Purkinje cell (primary cell): ENCODE results near the gene TLR3. TPM values are rescaled to one million over a fixed set of nuclear protein-coding genes. Genes with fewer than 3 reads are reported as not detected.

Source experiments
- polyA plus RNA-seq: library from polyadenylated mRNA; unstranded; fragments of >200 nt; fragmentation: Nextera tagmentation; gene quantifications from 2 replicates; pipeline ENCODE4 v1.2.1, GENCODE V29; 2014

TLR3 gene
- polyA plus RNA-seq = 0.47 and 0.91 TPM in 2 replicates

DNA sequence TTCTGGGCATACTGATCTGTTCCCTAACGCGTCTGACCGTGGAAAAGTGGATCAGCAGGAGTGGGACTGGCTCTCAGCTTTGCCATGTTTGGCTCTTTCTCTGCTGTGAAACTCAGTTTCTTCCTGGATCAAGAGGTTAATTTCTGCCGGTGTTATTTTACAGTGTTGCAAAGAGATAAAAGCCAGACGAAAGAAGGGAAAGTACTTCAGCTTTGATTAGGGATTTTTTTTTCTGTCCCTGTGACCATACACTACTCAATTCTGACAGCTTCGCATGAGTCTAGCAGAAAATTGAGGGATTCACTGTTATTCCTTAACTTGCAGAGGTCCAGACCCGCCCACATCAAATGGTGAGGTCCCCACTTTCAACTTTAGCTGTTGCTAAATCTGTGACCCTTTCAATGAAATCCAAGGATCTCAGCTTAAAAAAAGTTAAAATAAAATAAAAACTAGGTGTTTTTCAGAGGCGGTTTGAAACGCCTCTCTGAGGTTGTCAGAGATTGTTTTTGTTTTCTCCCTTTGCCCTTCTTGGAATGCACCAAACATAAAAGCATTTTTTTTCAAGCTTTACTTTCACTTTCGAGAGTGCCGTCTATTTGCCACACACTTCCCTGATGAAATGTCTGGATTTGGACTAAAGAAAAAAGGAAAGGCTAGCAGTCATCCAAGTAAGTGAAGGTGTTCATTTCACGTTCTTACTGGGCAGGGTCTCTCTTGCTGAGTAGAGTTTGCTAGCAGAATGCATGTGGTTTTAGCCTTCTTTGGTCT, at the start of gene TLR3:
TLR3 (plus strand) TSS at position 576 of the 768 bp plus-strand sequence. CDS start 7,464 bp downstream, outside the sequence.

DNA sequence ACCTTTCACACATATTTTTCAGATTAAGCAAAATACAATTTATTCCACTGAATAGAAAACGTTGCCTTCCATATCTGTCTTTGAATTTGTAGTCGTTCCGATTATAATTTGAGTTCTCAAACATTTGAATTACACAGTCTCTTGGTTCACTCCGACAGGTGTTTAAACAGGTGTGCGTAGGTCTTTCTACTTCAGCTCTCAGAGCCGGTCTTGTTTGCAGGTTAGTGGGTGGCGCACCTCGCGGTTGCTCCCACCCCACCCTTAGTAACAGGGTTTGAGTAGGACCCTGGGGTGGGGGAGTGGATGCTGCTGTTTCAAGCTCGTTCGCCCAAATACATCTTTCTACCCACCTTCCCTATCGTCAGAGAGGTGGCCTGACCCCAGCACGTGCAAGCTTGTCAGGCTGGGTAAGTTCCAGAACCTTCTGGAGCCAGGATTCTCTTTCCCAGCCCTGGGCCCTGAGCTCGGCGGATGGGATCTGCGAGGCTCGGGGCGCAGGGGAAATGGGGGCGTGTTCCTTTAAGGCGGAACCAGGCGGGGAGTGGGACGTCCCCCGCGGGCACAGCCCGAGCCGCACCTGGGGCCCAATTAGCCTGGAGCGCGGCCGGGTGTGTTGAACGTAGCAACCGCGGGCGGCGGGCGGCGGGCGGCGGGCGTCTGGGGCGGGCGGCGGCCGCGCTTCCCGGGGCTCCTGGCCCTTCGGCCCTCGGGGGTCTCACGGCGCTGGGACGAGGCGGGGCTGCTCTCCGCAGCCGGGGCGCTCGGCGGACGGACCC, 35.3 kb downstream of the TLR3 start, which contains the start of gene FAM149A:
FAM149A (plus strand) TSS at position 591 of the 776 bp plus-strand sequence.

Other genes with a start within 250 kb of the TLR3 start
- gene FAM149A, start 35.5 kb downstream of the TLR3 start, polyA plus RNA-seq = 3.6 and 11.1 TPM in 2 replicates
- 2.9 and 4.2 TPM in 2 replicates for gene CYP4V2, start 122.4 kb downstream of the TLR3 start, polyA plus RNA-seq
- 0.43 and 2.2 TPM in 2 replicates for gene KLKB1, start 158.4 kb downstream of the TLR3 start, polyA plus RNA-seq
- not detected in 2 replicates for gene F11, start 197.0 kb downstream of the TLR3 start, polyA plus RNA-seq